GM13976 (cell line): ENCODE measurements around the gene TST.
A peak's percentile ranks its signal among the peaks of the same experiment; 100 is the strongest.

Experiments used
- DNase-seq: peaks from one replicate; pipeline ENCODE4 v3.0.0; 2012; ENCODE audit warnings: low spot score
- CTCF ChIP-seq: IDR thresholded peaks from 2 replicates; pipeline ENCODE4 v1.5.1; 2012; ENCODE audit warnings: borderline replicate concordance, mild to moderate bottlenecking; ENCODE audit not compliant: insufficient read depth; ENCODE audit errors: extremely low read depth, missing control alignments, control extremely low read depth
- in situ Hi-C: fragments of 300-500 bp; cut with MboI; formaldehyde crosslinking; loops from one replicate; pipeline ENCODE4 v1.12.0; 2022; ENCODE audit warnings: low sequenced_read_pairs, mixed read lengths, inconsistent platforms; ENCODE audit not compliant: unreplicated experiment

Gene TST

GRCh38 chr22:37063431-37064420, 44.5 kb upstream of the TST start:
- DNase-seq: no peak
- TF ChIP-seq CTCF: no peak
- in situ Hi-C loops: no loop called here

- in situ Hi-C loops: no loop called here
- no peak for TF ChIP-seq CTCF
- DNase-seq: no peak
Observed at GRCh38 chr22:37062702-37063381, 43.6 kb upstream of the TST start.

GRCh38 chr22:37062376-37062675, 43.1 kb upstream of the TST start:
- TF ChIP-seq CTCF: no peak
- in situ Hi-C loops: no loop called here
- no peak for DNase-seq

DNA sequence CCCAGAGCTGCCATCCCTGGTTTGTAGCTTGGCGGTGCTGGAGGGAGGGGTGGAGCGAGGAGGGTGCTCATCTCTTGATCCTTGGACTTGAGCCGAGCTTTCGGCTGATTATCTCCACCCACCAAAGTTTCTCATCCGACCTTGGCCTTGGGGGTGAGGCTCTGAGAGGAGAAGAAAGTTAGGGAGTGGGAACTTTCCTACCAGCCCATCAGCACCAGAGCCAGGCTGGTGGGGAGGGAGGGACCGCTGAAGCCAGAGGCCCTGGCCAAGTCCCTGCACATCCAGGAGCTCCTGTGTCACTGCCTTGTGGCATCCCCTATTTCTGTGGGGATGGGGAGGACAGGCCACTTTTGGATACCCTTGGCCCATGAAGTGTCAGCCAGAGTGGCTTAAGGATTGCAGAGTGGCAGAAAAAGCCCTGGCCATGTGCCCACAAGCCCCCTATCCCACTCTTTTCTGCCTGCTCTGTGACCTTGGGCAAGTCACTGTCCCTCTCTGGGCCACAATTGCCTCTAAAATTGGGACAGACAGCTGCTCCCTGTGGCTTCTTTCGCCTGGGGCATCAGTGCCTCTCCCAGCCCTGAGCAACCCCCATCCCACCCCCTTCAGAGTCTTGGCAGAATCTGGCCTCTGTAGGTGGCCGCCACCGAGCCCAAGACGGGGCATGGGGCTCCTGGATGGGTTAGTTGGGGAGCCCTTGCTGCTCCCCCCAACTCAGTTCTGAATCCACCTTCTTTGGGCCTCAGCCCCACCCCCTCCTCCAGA, 42.5 kb upstream of the TST start:
- no peak for DNase-seq
- TF ChIP-seq CTCF: no peak
- in situ Hi-C loops: no loop called here

- DNase-seq: peak; percentile 77
- in situ Hi-C loops: no loop called here
- TF ChIP-seq CTCF: no peak
Observed at GRCh38 chr22:37060801-37061610, 41.8 kb upstream of the TST start.
